Activated CD4-positive, alpha-beta T cell treated with anti-CD3 and anti-CD28 coated beads, Interleukin-2, amount 50 U/mL, for 1 hour (primary cell): ENCODE measurements around the gene DLX2.
"Not testable (repeated sequence)": the region's sequence is repeated elsewhere in the genome, so short reads cannot be mapped to it uniquely, and the experiment has no call there.

Experiments used
- DNase-seq: peaks from one replicate; pipeline ENCODE4 v3.0.0-alpha.2; 2020

The DLX2 gene

DNA sequence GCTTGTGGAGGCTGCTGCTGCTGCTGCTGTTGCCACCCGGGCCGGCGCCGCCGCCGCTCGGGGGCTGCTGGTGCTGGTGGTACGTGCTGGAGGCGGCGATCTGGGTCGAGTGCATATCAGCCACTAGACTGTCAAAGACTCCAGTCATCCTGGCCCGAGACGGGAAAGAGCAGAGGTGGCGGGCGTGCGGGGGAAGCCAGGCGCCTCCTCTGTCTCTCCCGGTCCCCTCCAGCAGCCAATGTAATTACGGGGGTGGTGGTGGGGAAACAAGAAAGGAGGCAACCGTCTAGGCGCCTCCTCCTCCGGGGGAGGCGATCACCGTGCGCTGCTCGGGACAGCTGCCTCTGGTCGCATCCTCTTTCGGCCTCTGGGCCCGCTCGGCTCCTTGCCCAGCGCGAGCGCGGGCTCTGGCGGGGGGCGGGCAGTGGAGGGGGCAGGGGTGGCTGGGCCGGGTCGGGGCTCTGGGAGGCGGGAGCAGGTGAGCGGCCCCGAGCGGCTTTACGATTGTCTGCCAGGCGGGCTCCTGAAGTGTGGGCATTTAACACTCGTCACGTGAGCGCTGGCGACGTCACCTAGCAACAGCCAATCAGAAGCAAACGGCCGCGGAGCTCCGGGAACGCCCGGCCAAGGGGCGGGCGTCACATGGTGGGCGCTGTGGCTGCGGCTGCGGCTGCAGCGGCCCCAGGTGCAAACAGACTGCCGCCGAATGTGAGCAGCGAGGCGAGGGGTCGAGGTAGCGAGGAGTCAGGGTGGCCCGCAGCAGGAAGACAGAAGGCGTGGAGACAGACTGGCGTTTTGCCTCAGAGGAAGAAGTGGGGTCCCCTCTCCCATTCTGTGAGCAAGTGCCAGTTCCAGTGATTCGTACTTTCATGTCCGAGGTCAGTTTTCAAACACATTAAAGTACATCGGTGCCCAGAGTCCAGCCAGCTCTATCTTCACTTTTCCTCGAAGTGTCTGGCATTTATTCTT lies at the start of gene DLX2:
DLX2 (minus strand) TSS at position 510 of the 969 bp plus-strand sequence; CDS start at position 148, 362 bp downstream.
- peak; percentile 50 for DNase-seq

DNA sequence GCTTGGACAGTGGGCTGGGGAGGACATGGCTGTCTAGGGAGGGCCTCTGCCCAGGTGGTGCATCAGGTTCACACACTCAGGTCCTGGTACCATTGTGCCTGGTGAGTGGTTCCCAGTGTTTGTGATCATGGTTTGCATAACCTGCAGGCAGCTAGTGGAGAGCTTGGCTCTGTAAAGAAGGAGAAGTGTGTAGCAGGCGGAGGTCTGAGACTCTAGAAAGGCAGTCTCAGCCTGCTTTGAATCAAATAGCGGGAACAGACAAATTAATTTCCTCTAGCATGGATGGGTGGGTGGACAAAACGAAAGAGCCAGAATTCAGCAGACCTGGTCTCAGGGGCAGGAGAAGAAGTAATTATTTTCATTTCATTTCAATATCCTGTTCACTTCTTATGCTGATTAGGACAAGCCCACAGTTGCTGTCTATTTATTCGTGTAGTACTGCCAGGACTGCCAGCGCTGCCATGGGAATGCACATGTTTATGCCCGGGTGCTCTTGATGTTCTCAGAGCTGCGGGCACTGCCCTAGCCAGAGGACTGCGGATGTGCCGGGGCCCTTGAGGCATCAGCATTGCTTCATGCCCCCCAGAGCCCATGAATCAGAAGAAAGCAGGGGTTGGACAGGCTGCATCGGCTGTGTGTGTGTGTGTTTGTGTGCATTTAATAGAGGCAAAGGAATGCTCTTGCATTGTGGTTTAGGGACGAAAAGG lies 45.4 kb upstream of the DLX2 start:
- DNase-seq, result no peak

DNA sequence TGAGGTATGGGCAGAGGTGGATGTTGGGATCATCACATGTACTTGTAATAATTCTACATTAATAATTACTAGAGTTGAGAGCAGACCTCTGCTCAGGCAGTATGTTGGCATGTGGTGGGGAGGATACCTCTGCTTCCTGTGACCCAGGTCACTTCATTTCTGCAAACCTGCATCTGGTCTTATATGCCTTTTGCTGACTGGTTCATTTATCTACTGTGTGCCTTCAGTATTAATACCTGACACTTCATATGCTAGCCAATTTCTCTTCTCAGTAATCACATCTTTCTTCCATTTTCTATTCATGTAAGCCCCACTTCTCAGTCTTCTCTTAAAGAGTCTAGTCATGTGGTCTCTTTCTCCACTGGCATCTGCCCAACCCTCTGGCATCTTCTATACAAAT lies 41.1 kb upstream of the DLX2 start:
- no peak for DNase-seq

DNA sequence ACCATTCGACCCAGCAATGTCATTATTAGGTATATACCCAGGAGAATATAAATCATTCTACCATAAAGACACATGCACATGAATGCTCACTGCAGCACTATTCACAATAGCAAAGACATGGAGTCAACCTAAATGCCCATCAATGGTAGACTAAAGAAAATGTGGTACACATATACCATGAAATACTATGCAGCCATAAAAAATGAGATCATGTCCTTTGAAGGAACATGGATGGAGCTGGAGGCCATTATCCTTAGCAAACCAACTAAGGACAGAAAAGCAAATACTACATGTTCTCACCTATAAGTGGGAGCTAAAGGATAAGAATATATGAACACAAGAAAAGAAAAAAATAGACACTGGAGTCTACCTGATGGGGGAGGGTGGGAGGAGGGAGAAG lies 36.0 kb upstream of the DLX2 start:
- not testable (repeated sequence) for DNase-seq

DNA sequence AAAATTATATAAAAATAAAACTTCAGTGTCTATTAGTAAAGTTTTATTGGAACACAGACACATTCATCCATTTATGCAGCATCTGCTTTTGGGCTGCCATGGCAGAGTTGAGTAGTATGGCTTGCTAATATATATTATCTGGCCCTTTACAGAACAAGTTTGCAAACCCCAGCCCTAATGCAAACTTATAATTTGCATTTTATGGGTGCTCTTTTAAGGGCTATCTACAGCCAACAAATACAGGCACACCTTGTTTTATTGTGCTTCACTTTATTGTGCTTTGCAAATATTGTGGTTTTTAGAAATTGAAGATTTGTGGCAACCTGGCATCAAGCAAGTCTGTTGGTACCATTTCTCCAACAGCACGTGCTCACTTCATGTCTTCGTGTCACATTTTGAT lies 35.2 kb upstream of the DLX2 start:
- DNase-seq, result no peak

DNA sequence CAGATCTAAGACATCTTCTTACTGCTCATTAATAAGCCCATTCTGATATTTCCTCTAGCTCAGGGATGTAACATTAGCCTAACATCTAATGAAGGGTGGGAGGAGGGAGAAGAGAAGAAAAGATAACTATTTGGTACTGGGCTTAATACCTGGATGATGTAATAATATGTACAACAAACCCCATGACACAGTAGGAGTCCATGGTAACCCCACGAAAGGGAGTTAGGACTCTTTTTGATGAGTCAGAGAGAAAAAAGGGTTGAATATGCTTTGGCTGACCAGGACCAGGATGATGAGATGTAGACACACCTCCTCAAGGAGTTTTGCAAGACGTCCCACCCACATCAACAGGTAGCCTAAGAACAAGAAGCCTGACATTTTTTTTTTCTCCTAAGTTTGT lies 34.4 kb upstream of the DLX2 start:
- no peak for DNase-seq

DNA sequence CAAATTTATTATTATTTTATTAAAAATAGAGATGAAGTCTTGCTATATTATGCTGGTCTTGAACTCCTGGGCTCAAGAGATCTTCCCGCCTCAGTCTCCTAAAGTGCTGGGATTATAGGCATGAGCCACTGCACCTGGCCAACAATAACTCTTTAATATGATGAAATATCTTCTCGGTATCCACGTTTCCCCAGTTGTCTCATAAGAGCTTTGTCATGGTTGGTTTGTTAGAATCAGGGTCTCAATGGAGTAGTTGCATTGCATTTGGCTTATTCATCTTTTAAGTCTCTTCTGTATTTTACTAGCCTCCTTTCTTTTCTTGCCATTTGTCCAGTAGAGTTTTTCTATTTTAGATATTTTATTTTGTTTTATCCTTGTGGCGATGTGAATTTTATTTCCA lies 32.7 kb upstream of the DLX2 start:
- no peak for DNase-seq

DNA sequence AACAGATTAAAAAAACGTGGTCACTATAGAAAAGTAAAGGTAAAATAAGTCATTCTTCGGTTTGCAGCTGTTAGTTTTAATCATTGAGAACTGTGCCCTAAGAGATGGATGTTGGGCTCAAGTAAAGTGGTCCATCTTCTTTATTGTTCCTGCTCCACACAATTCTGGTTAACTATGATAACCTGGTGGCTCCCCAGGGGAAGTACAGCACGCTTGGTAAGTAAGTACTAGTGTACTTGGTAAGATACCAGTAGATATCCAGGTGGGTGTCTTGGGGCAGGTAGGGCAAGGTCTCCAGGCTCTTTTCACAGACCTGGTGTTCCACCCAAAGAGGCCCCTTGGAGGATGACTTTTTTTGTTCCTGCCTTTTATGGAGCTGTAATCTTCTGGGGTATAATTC lies 31.6 kb upstream of the DLX2 start:
- DNase-seq, result no peak

DNA sequence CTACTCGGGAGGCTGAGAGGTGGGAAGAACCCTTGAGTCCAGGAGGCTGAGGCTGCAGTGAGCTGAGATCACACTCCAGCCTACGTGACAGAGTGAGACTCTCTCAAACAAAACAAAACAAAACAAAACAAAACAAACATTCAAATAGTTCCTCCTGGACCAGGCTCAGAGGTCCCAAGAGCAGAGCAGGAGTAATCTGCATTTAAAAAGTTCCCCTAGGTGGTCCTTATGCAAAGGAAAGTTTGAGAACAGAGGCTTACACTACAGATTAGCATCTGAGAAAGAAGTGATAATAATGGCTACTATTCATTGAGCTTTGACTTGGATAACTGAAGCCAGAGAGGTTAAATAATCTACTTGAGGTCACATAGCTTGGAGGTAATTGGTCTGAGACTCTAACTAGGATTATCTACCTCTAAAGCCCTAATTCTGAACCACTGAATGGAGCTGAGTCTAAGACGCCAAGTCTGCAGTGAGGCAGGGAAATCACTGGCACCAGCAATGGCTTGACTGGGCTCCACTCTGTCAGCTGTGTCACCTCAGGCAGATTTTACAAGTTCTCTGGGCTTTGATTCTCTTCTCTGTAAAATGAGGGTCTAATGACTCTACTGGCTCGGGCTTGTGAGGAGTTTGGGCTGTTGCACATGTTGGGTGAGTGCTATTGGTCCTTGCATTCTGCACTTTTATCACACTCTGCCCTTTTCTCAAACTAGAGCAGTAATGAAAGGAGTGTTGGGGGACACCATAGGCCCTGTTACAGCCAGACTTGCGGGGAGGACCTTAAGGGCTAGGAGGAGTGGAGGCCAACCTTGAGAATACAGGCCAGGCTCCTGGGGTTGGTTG lies 29.2 kb upstream of the DLX2 start:
- no peak for DNase-seq

DNA sequence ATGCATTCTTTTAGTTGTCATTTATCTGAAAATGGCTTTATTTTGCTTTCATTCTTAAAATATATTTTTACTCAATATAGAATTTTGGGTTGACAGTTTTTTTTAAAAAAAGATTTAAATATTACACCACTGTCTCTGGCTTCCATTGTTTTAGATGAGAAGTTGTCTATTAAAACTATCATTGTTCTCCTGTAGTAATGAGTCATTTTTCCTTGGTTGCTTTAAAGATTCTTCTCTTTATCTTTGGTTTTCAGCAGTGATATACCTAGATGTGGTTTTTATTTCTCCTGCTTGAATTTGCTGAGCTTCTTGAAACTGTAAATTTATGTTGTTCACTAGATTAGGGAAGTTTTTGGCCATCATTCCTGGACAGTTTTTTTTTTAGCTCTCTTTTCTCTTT lies 26.7 kb upstream of the DLX2 start:
- no peak for DNase-seq

DNA sequence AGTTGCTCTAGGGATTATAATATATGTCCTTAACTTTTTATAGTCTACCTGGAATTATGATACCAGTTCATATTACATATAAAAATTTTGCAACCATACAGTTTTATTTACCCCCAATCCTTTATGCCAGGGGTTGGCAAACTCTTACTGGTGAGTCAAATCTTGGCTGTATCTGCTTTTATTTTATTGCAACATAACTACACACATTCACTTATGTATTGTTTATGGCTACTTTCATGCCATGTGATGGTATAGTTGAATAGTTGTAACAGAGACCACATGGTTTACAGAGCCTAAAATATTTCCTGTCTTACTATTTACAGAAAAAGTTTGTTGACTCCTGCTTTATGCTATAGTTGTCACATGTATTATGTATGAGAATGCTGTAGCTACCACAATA lies 25.8 kb upstream of the DLX2 start:
- DNase-seq, result no peak

DNA sequence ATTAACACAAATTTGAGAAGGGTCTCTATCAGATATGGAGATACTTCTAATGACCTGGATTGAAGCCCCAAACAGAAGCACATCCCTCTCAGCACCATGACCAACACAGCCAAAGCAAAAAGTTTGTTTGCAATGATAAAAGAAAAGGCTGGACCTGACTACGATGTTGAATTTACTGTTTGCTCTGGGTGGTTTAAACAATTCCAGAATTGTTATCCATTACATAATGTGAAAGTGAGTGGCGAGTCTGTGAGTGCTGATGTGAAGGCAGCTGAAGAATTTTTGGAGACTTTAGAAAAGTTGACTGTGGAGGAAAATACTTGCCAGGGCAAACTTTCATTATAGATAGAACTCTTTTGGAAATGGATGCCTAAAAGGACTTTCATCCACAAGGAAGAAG lies 17.4 kb upstream of the DLX2 start:
- DNase-seq, result no peak

DNA sequence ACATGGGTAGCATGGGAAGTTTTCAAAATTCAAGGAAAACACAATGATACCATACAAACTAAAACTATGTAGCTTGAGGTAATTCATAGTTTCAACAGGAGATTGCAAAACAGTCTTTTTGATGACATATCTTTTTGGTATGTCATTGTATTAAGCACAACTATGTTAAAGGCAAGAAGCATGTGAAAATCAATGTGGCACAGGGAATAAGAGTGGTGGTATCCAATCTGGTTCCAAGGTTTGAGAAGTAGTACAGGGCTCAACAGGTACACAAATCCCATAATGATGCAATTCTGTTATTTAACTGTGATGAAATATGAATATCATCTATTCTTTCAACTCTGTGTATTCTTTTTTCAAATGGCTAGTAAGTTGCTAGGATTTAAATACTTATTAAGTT lies 16.4 kb upstream of the DLX2 start:
- no peak for DNase-seq

DNA sequence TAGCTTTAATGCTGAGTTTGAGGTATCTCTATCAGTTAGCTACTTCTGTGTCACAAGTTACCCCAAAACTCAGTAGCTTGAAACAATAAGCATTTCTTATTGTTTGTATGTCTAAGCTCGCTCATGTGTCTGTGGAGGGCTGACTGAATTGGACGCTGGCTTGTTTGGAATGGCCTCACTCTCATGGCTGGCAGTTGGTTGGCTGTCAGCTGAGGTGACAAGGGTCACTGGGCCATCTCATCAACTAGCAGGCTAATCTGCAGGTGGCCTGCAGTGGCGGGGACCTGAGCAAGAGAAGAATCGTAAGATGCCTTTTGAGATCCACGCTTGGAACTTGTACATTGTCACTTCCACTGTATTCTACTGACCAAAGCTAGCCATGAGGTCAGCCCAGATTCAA lies 13.4 kb upstream of the DLX2 start:
- no peak for DNase-seq

DNA sequence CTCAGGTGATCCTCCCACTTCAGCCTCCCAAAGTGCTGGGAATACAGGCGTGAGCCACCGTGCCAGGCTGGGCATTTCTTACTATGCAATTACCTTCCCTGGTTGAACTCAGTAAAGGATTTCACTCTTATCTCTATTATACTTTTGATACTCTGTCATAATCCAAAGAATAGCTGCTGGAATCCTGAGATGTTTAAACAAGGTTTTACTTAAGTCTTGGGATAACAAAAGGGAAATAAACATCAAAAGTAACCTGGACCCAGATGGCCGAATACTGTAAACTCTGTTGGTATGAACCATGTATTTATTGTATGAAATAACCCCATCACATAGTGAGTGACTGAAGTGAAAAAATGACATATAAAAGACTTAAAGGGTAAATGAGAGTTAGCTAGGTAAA lies 11.9 kb upstream of the DLX2 start:
- no peak for DNase-seq

DNA sequence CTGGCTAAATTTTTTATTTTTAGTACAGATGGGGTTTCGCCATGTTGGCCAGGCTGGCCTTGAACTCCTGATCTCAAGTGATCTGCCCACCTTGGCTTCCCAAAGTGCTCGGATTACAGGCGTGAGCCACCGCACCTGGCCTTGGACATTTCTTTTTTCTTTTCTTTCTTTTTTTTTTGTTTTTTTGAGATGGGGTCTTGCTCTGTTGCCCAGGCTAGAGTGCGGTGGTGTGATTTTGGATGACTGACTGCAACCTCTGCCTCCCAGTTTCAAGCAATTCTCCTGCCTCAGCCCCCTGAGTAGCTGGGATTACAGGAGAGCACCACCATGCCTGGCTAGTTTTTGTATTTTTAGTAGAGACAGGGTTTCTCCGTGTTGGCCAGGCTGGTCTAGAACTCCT lies 11.5 kb upstream of the DLX2 start:
- DNase-seq, result not testable (repeated sequence)

DNA sequence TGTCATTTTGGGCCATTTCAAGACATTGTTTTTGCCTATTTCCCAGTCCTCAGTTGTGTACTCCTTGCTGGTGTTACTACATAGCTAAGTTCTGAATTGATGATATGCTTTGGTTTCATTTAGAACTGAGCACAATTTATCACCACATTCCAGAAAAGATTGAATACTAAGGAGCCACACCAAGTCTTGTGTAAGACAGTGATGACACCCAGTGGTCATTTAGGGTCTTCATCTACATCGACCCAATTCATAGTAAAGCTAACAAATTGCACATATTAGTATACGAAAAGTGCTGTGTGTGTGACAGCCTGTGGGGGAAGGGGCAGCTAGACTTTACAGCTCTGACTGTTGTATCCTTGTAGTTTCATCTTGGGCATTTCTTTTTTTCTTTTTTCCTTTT lies 10.9 kb upstream of the DLX2 start:
- DNase-seq, result no peak

DNA sequence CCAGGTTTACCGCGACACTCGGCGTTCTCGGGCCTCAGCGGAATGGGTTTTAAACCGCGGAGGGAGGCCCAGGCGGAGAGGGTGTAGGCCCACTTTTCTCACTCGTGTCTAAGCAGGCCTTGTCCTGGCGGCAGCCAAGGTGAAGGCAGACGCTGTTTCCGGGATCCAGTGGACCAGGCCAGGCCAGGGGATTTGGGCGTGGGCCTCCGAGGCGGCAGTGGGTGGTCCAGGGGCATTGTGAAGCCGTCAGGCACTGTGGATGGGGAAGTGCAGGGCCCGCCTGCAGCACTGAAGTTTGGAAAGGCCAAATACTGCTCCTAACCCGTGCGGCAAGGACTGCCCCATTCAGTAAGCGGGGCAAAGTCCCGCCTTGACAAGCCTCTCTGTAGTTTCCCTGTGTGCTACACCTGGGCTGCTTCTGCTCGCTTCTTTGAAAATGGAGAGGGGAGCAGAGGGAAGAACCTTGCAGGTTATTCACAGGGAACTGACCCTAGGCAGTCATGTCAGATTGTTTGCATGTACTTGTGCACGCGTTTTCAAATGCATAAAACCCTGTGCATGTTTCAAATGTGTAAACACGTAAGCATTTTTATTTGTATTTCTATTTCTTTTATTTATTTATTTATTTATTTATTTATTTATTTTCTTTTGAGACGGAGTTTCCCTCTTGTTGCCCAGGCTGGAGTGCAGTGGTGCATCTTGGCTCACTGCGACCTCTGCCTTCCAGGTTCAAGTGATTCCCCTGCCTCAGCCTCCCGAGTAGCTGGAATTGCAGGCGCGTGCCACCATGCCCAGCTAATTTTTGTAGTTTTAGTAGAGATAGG lies 7.5 kb upstream of the DLX2 start:
- DNase-seq, result no peak

DNA sequence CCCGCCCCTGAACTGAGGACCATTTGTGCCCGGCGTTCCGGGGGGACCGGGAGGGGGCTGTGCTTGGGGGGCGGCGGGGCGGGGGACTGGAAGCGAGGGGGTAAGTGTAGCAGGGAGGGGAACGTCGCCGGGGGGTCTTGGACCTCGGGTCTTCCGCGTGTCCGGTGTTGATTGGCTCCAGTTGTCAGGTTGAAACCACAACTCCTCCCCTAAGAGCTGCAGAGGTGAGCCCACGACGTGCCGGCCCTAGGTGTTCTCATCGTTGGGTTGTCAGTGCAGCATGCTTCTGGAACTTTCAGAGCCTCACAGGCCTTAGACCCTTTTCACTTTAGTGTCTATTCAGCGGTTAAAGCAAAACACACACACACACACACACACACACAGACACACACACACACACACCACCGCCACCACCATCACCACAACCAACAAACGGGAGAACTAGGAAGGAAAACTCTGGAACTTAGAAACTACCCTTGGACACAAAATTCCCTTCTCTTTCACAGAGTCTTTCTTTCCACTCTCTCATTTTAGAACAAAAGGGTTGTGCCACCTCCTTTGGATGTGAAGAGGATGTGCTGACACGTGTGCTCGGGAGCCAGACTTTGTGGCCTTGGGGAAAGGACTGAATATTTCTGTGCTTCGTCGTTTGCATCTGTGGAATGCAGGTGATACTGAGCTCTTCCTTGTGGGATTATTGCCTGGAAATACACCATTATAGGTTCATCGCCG lies 6.7 kb upstream of the DLX2 start:
- no peak for DNase-seq

DNA sequence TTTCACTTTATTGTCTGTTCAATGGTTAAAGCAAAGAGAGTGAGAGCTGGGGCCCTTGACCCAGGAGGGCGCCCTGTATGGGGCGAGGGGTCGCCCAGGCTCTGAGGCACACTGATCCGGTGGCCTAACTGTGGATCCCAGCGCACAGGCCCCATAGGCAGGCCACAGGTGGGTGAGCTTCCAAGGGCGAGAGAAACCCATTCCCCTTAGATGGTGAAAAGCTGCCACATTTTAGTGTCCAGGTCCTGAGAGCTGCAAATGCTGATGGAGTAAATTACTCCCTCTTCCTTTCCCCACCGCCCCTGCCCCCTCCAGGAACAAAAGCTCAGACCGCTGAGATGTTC lies 5.9 kb upstream of the DLX2 start:
- DNase-seq, result no peak

DNA sequence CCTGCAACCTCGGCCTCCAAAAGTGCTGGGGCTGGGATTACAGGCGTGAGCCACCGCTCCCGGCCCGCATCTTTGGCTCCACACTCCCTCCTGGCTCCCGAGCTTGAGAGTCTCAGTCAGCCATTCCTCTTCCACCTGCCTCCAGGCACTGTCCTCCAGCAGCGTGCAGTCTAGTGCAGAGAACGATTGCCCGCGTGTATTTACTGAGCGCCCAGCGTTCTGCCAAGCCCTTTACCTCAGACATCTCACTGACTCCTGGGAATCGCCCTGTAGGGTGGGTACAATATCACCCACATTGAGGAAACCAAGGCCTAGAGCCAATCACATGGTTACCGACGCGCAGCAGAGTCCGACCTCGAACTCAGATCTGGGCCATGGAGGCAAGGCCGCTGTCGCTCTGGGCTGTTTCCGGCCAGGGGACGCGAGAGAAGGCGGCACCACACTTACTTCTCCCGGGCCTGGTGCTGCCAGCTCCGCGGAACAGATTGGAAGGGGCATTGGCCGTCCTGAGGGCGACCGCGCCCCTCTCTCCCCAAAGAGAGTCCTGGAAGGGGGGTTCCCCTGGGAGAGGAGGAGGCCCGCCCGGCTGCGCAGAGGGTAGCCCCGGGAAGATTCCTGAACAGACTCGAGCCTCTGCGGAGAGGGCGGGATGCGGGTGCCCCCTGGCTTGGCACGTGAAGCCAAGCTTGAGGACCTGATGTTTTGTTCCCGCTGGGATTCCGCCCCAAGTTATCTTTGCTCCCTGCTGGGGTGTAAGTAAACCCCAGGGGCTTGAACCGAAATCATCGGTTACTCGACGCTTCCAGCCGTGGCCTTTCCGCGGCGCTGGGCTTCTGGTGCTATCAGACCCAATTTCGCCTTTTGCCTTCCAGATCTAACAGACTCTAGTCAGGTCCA lies 5.2 kb upstream of the DLX2 start:
- no peak for DNase-seq
